Prostate gland (tissue), 2 donors: ENCODE results near the gene HDAC4. TPM values are rescaled to one million over a fixed set of nuclear protein-coding genes. Genes with fewer than 3 reads are reported as not detected.

Experiments used
- DNase-seq: peaks from one replicate; pipeline ENCODE4 v3.0.0-alpha.2; 2019; ENCODE audit warnings: low spot score
- H3K27ac ChIP-seq, 2 donors: fragments of 200-600 bp; sonication (generic); 2 replicates each; pipeline ENCODE4 v1.5.1; 2017 to 2019
- H3K27me3 ChIP-seq: fragments of 200-600 bp; sonication (generic); replicated peaks from 2 replicates; pipeline ENCODE4 v1.5.1; 2019; ENCODE audit not compliant: insufficient read depth
- H3K36me3 ChIP-seq, 2 donors: fragments of 200-600 bp; sonication (generic); 1 replicate in 1 of 2; 2 replicates in 1 of 2; pipeline versions ENCODE4 v1.5.1 to v1.8.1; 2017 to 2019
- H3K4me1 ChIP-seq: fragments of 200-600 bp; sonication (generic); replicated peaks from 2 replicates; pipeline ENCODE4 v1.5.1; 2019
- H3K4me3 ChIP-seq, 2 donors: fragments of 200-600 bp; sonication (generic); 2 replicates each; pipeline ENCODE4 v1.5.1; 2017 to 2019
- H3K9me3 ChIP-seq: fragments of 200-600 bp; sonication (generic); 2 replicates; pipeline ENCODE4 v1.5.1; 2017
- POLR2A ChIP-seq: fragments of 450-650 bp; IDR thresholded peaks from one replicate; pipeline ENCODE4 v1.6.1; 2016; ENCODE audit warnings: antibody characterized with exemption, mild to moderate bottlenecking
- POLR2AphosphoS5 ChIP-seq: sonication (generic); formaldehyde crosslinking; IDR thresholded peaks from one replicate; pipeline ENCODE4 v1.6.1; 2017; ENCODE audit warnings: antibody characterized with exemption
- WGBS: methylation state at CpG from one replicate; pipeline ENCODE4 v1.1.5; 2018; 5-methylcytosine and 5-hydroxymethylcytosine counted together
- intact Hi-C: fragments of 100-400 bp; cut with DNase I; formaldehyde crosslinking; loops from one replicate; pipeline ENCODE4 v1.14.2; 2022
- total RNA-seq, 2 donors: library from RNA; depleted of rRNA; stranded (reverse); fragments of >200 nt; gene quantifications; one replicate each; pipeline ENCODE4 v1.1.0, GENCODE V29; 2016
- TF ChIP-seq, protein P1 (sequence below), 4 experiments: fragments of 200-600 bp in 2 of 4; fragments of 450-650 bp in 2 of 4; sonication (generic) in 2 of 4; IDR thresholded peaks; 1 replicate in 3 of 4; 2 replicates in 1 of 4; pipeline ENCODE4 v1.5.1; 2016 to 2019; ENCODE audit warnings: antibody characterized with exemption in 4 of 4, mild to moderate bottlenecking in 2 of 4, moderate library complexity in 2 of 4

HDAC4 gene
- total RNA-seq, 2 donors from 2014 or later: 41.8 to 44.2 TPM

DNA sequence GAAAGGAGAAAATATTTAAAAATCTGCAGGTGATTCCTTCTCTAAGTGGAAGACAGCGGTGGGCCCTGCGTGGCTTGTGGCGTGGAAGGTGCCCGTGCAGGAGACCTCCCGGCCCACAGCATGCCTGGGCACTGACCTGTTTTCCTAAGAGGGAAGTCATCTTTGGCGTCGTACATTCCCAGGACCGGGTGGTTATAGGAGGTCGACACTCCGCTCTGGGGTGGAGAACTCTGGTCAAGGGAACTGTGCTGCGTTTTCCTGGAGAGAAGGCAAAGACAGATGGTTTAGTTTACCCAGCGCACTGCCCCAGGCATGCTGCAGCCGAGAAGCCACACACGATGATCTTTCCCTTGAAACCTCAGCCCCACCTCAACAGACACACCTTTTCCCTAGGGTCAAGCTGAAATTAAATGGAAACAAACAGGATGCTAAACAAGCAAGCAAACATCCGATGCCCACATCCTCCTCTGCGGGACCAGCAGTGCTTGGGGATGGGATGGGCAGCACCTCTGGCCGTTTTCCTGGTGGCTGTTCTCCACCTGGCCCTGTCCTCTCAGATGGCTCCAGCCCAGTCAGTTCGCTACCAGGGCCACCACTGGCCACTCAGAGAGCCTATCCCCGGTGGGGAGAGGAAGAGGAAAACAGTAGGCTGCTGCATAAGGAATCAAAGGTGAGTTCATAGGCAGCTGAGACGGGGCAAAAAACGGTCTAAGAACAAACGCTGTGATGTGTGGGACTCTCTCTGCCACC is 244.1 kb downstream of the HDAC4 start:
- Histone ChIP-seq H3K27ac (peak overlapping the region in 1 of 2 donors; percentile 8), H3K4me1 (no peaks in the 10 kb centered on the region), H3K4me3 (no peak overlapping the region), H3K36me3 (peaks cover 0 to 10% of the 10 kb centered on the region in 2 donors), H3K9me3 (no peaks in the 10 kb centered on the region), H3K27me3 (no peaks in the 10 kb centered on the region)
- no peak for DNase-seq
- 83% methylated on average over 22 of the region's 22 CpGs for WGBS
- intact Hi-C loops: no loop called here
- TF ChIP-seq, protein P1, sequence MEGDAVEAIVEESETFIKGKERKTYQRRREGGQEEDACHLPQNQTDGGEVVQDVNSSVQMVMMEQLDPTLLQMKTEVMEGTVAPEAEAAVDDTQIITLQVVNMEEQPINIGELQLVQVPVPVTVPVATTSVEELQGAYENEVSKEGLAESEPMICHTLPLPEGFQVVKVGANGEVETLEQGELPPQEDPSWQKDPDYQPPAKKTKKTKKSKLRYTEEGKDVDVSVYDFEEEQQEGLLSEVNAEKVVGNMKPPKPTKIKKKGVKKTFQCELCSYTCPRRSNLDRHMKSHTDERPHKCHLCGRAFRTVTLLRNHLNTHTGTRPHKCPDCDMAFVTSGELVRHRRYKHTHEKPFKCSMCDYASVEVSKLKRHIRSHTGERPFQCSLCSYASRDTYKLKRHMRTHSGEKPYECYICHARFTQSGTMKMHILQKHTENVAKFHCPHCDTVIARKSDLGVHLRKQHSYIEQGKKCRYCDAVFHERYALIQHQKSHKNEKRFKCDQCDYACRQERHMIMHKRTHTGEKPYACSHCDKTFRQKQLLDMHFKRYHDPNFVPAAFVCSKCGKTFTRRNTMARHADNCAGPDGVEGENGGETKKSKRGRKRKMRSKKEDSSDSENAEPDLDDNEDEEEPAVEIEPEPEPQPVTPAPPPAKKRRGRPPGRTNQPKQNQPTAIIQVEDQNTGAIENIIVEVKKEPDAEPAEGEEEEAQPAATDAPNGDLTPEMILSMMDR (IDR thresholded peaks at IDR 0.05): no peak
- no peak for TF ChIP-seq POLR2AphosphoS5
- TF ChIP-seq POLR2A: no peak

DNA sequence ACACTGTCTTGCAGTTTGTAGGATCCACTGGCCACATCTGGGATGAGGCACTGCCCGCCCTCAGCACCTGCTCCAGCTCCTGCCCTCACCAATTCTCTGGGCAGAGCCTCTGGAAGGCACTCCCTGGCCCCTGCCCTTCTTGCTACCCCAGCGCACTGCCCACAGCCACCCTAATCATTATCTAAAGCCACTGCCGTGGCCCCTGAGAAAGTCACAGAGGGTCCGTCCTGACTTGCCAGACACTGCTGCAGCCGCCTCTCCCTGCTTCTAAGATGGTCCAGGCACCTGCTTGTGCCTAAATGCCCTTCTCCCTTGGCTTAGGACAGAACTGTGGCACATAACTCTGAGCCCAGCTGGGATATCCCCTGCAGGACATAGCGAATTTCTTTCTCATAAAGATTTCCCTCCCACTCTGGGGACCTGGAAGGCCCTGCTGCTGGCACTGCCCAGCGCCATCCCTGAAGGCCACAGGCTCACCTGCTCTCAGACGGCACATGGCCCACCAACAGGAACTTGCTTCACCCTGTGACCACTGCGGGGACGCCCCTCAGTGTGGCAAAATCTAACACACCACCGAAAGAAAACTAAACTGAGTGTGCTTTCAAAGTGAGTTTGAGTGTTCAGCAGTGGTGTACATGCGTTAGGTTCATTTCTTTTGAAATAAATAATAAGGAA is 244.9 kb downstream of the HDAC4 start:
- Histone ChIP-seq H3K36me3 (peaks cover 0 to 5% of the 10 kb centered on the region in 2 donors), H3K27me3 (no peaks in the 10 kb centered on the region), H3K27ac (no peak overlapping the region), H3K4me1 (no peaks in the 10 kb centered on the region), H3K9me3 (no peaks in the 10 kb centered on the region), H3K4me3 (no peak overlapping the region)
- intact Hi-C loops: no loop called here
- WGBS: 95% methylated on average over 12 of the region's 12 CpGs
- no peak for DNase-seq
- no peak for TF ChIP-seq POLR2AphosphoS5
- no peak for TF ChIP-seq POLR2A
- TF ChIP-seq, protein P1 (IDR thresholded peaks at IDR 0.05): no peak

DNA sequence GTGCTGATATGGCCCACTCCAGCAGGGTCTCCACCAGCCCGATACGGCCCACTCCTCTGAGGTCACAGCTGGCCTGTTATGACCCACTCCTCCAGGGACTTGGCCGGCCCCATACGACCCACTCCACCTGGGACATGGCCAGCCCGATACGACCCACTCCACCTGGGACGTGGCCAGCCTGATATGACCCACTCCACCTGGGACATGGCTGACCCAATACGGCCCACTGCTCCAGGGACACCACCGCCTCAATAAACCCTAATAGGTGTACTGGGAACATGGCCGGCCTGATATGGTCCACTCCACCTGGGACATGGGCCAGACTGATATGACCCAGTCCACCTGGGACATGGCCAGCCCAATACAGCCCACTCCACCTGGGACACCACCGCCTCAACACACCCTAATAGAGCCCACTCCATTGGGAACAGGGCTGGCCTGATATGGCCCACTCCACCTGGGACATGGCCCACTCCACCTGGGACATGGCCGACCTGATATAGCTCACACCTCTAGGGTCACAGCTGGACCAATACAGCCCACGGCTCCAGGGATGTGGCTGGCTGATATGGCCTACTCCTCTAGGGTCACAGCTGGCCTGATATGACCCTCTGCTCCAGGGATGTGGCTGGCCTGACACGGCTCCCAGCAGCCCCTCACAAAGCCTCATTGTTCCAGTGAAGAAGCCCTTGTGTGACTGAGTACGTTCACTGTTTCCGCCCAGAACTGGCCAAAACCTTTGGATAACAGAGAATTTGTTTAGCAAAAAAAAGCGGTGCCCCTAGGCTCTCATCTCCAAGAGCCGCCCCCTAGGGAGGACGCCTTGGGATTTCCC is 245.6 kb downstream of the HDAC4 start:
- WGBS: 87% methylated on average over 15 of the region's 19 CpGs
- Histone ChIP-seq H3K27me3 (no peaks in the 10 kb centered on the region), H3K36me3 (peaks cover 0 to 5% of the 10 kb centered on the region in 2 donors), H3K27ac (no peak overlapping the region), H3K4me3 (no peak overlapping the region), H3K4me1 (no peaks in the 10 kb centered on the region), H3K9me3 (no peaks in the 10 kb centered on the region)
- no peak for TF ChIP-seq POLR2A
- TF ChIP-seq, protein P1 (IDR thresholded peaks at IDR 0.05): no peak
- TF ChIP-seq POLR2AphosphoS5: no peak
- intact Hi-C loops: no loop called here
- DNase-seq: no peak

DNA sequence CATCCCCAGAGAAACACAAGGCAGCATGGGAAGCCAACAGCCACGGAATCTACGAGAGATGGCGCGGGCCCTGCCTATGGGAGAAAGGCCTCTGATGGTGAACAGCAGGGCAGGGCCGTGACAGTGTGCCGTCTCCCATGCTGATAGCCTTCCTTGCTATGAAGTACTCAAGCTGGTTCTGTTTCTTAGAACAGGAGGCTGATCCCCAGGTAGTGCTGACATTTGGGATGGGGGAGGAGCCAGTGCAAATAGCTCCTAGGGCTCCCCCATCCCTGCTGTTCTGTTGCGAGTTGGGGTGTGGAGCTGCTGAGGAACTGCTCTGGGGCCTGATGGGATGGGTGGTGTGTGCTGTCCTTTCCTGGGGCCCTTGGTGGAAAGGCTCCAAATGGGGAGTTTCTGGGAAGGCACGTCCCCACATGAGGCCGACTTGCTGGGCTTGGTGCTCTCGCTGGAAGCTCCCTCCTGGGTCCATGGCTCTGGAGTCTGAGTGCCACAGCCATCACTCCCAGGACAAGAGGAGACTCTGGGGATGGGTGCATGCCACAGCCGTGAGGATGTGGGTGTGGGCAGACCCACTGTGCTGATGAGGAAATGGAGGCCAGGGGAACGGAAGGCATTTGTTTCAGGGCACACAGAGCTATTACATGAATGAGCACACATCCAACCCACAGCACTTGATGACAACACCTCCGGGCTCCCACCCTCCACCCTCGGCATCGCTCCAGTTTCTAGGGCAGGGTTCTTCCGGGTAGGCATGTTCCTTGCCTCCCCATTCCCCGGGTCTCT is 246.8 kb downstream of the HDAC4 start:
- intact Hi-C loops: no loop called here
- WGBS: 87% methylated on average over 17 of the region's 17 CpGs
- Histone ChIP-seq H3K4me1 (no peaks in the 10 kb centered on the region), H3K27me3 (no peaks in the 10 kb centered on the region), H3K27ac (no peak overlapping the region), H3K36me3 (peaks cover 0 to 5% of the 10 kb centered on the region in 2 donors), H3K9me3 (no peaks in the 10 kb centered on the region), H3K4me3 (no peak overlapping the region)
- TF ChIP-seq POLR2A (no peak), POLR2AphosphoS5 (no peak)
- TF ChIP-seq, protein P1 (IDR thresholded peaks at IDR 0.05): no peak
- DNase-seq: no peak
